Bronchial epithelial cell (primary cell): ENCODE data around the gene DNM3. TPM values are rescaled to one million over a fixed set of nuclear protein-coding genes. Genes with fewer than 3 reads are reported as not detected.

Source experiments
- DNase-seq: peaks from one replicate; pipeline ENCODE4 v3.0.0-alpha.2; 2010; ENCODE audit warnings: low read depth
- FAIRE-seq: peaks from 2 replicates; lab custom pipeline; 2011; peaks lifted over from hg19 to GRCh38; lab: Jason Lieb, UNC
- H3K27me3 ChIP-seq: 2 replicates; pipeline ENCODE4 v1.5.1; 2011; ENCODE audit warnings: low read length; ENCODE audit not compliant: control insufficient read depth, insufficient read depth
- H3K36me3 ChIP-seq: 2 replicates; pipeline ENCODE4 v1.5.1; 2011; ENCODE audit warnings: low read length; ENCODE audit not compliant: control insufficient read depth, insufficient read depth
- H3K4me3 ChIP-seq: 2 replicates; pipeline ENCODE4 v1.5.1; 2011; ENCODE audit warnings: mild to moderate bottlenecking, low read depth, low read length, control low read depth
- CTCF ChIP-seq: IDR thresholded peaks from 2 replicates; pipeline ENCODE4 v1.5.1; 2011; ENCODE audit warnings: mild to moderate bottlenecking, moderate library complexity, low read length, control low read depth, inconsistent platforms; ENCODE audit not compliant: insufficient read depth, severe bottlenecking
- total RNA-seq: library from RNA; depleted of rRNA; stranded (reverse); fragments of >200 nt; gene quantifications from 2 replicates; pipeline ENCODE4 v1.2.1, GENCODE V29; 2014

Gene DNM3
- total RNA-seq, 1 donor from 2014 or later: 1.3 TPM

GRCh38 chr1:172083191-172083590 lies 241.9 kb downstream of the DNM3 start:
- FAIRE-seq: no peak
- H3K27me3 ChIP-seq: no peaks in the 10 kb centered on the region
- no peaks in the 10 kb centered on the region for H3K36me3 ChIP-seq
- DNase-seq: no peak
- no peak for TF ChIP-seq CTCF
- no peak overlapping the region for H3K4me3 ChIP-seq

DNA sequence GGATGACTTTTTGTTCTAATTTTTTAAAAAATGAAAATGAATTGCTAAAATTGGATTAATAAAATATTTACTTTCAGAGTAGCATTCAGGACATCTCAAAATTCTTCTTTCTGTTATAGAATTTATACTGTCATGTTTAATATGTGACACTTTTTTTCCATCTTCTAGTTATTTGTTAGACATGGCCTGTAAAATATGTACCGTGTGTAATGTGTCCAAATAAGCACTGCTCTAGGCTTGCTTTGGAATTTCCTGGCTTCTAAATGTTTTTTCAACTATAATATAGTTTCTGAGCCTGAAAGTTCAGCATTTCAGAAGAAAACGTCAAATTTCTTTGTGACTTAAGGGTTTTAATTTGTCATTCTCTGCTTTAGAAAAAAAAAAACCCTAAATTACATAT lies 243.6 kb downstream of the DNM3 start:
- Histone ChIP-seq H3K27me3 (no peaks in the 10 kb centered on the region), H3K4me3 (no peak overlapping the region), H3K36me3 (no peaks in the 10 kb centered on the region)
- TF ChIP-seq CTCF: no peak
- DNase-seq: no peak
- FAIRE-seq: no peak

DNA sequence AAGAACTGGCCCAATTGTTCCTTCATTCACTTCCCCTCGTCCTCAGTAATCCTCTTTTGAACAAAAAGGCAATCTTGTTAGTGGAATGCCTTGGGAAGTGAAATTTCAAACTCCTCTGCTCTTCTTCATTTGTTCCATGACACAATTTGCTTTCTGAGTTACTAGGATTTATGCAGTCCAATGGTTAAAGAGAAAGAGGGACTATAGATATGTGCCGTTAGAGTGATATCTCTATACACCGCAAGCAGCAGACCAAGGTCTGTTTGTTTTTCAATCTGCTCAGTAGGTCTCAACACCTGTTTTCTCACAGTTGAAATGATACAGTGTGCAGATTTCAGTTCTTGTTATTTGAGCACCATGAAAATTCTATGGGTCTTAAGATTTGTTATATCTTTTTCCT lies 244.0 kb downstream of the DNM3 start:
- Histone ChIP-seq H3K36me3 (no peaks in the 10 kb centered on the region), H3K4me3 (no peak overlapping the region), H3K27me3 (no peaks in the 10 kb centered on the region)
- TF ChIP-seq CTCF: no peak
- no peak for FAIRE-seq
- no peak for DNase-seq

- no peak for TF ChIP-seq CTCF
- no peak for DNase-seq
- FAIRE-seq: no peak
- no peak overlapping the region for H3K4me3 ChIP-seq
- H3K36me3 ChIP-seq: no peaks in the 10 kb centered on the region
- no peaks in the 10 kb centered on the region for H3K27me3 ChIP-seq
Measured at GRCh38 chr1:172086137-172086536, 244.8 kb downstream of the DNM3 start.

- Histone ChIP-seq H3K27me3 (no peaks in the 10 kb centered on the region), H3K36me3 (no peaks in the 10 kb centered on the region), H3K4me3 (no peak overlapping the region)
- no peak for FAIRE-seq
- TF ChIP-seq CTCF: no peak
- DNase-seq: no peak
Measured at GRCh38 chr1:172088256-172088655, 247.0 kb downstream of the DNM3 start.

DNA sequence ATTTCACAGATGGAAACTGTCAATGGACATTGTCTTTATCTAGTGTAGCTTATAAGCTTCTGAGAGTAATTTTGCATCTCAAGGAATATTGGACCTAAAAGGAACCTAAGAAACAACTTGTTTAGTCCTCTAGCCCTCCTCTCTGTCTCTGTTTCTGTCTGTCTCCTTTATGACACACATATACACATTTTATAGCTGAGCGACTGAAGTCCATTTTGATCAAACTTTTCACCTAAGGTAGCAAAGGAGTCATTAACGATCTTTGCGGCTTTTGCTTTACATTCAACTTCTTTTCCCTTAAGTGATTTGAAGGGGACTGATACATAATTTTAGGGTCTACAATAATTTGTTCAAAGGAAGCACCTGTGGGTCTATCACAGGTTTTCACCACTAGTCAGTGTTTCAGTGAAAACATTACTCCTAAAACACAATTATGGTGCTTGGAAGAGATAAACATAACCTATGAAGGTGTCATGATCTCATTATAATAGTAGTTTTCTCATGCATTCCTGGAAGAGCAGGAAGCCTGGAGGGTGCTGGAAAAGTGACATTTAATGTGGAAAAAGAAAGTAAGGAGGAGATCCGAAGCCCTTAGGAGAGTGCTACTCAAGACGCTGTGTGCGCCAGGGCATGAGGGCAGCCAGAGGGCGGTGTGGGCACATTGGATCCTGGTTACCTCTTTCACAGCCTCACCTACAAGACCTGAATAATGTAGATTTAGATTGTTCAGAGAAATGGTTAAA lies 248.6 kb downstream of the DNM3 start:
- H3K27me3 ChIP-seq: no peaks in the 10 kb centered on the region
- H3K36me3 ChIP-seq: no peaks in the 10 kb centered on the region
- peak; percentile 82 for TF ChIP-seq CTCF
- peak; percentile 68 for DNase-seq
- no peak overlapping the region for H3K4me3 ChIP-seq
- no peak for FAIRE-seq
